GM23338 (cell line): ENCODE results near the gene SPRED2. TPM values are rescaled to one million over a fixed set of nuclear protein-coding genes. Genes with fewer than 3 reads are reported as not detected.

ENCODE experiments used
- ATAC-seq: fragments of 200-7000 bp; cut with Tn5 transposase; 3 replicates; pipeline ENCODE4 v1.9.1; 2020
- DNase-seq: peaks from one replicate; pipeline ENCODE4 v3.0.0-alpha.2; 2015; ENCODE audit warnings: low spot score
- H2AFZ ChIP-seq: fragments of 200-600 bp; sonication (generic); 2 replicates; pipeline ENCODE4 v1.8.0; 2016; ENCODE audit warnings: antibody characterized with exemption, mild to moderate bottlenecking, moderate library complexity
- H3F3A ChIP-seq: fragments of 200-600 bp; sonication (generic); replicated peaks from 2 replicates; pipeline ENCODE4 v1.8.0; 2017; ENCODE audit warnings: antibody characterized with exemption, mixed run types, low read depth
- H3K27ac ChIP-seq: fragments of 200-600 bp; sonication (generic); 2 replicates; pipeline ENCODE4 v1.6.1; 2016; ENCODE audit warnings: low read depth
- H3K27me3 ChIP-seq: fragments of 200-600 bp; sonication (generic); 2 replicates; pipeline ENCODE4 v1.8.0; 2016; ENCODE audit warnings: mild to moderate bottlenecking, mixed run types, moderate library complexity; ENCODE audit not compliant: insufficient read depth
- H3K36me3 ChIP-seq: fragments of 200-600 bp; sonication (generic); 2 replicates; pipeline ENCODE4 v1.8.0; 2016; ENCODE audit warnings: mild to moderate bottlenecking; ENCODE audit not compliant: insufficient read depth
- H3K4me1 ChIP-seq: fragments of 200-600 bp; sonication (generic); 2 replicates; pipeline ENCODE4 v1.8.0; 2016; ENCODE audit warnings: mild to moderate bottlenecking, moderate library complexity; ENCODE audit not compliant: insufficient read depth
- H3K4me2 ChIP-seq: fragments of 200-600 bp; sonication (generic); 2 replicates; pipeline ENCODE4 v1.7.1; 2017; ENCODE audit warnings: mixed run types
- H3K4me3 ChIP-seq: fragments of 200-600 bp; sonication (generic); 2 replicates; pipeline ENCODE4 v1.6.1; 2016; ENCODE audit warnings: mixed run types
- H3K79me2 ChIP-seq: fragments of 200-600 bp; sonication (generic); replicated peaks from 2 replicates; pipeline ENCODE4 v1.8.0; 2017; ENCODE audit warnings: mild to moderate bottlenecking; ENCODE audit not compliant: insufficient read depth
- H3K9me2 ChIP-seq: fragments of 200-600 bp; sonication (generic); 2 replicates; pipeline ENCODE4 v1.8.0; 2017; ENCODE audit not compliant: insufficient read depth
- H4K20me1 ChIP-seq: fragments of 200-600 bp; sonication (generic); replicated peaks from 2 replicates; pipeline ENCODE4 v1.8.0; 2017; ENCODE audit warnings: mild to moderate bottlenecking; ENCODE audit not compliant: insufficient read depth
- H3K27ac Mint-ChIP-seq: 2 replicates; pipeline ENCODE4 v1.8.0; 2020; ENCODE audit warnings: inconsistent platforms, mild to moderate bottlenecking, moderate library complexity, mixed read lengths
- H3K27me3 Mint-ChIP-seq: 3 replicates; pipeline ENCODE4 v1.8.0; 2022; ENCODE audit warnings: low read depth, mild to moderate bottlenecking, moderate library complexity, mixed read lengths, inconsistent platforms; ENCODE audit not compliant: insufficient read depth, poor library complexity
- H3K36me3 Mint-ChIP-seq: 3 replicates; pipeline ENCODE4 v1.8.0; 2021; ENCODE audit warnings: low read depth, mild to moderate bottlenecking, inconsistent platforms, moderate library complexity, mixed read lengths
- H3K4me1 Mint-ChIP-seq: 3 replicates; pipeline ENCODE4 v1.8.0; 2020; ENCODE audit warnings: mild to moderate bottlenecking, inconsistent platforms, mixed read lengths
- H3K4me3 Mint-ChIP-seq: 3 replicates; pipeline ENCODE4 v1.8.0; 2021; ENCODE audit warnings: moderate library complexity, mild to moderate bottlenecking, inconsistent platforms, mixed read lengths
- H3K9me3 Mint-ChIP-seq: 3 replicates; pipeline ENCODE4 v1.8.0; 2020; ENCODE audit warnings: moderate library complexity, mild to moderate bottlenecking, inconsistent platforms, mixed read lengths
- CREB1 ChIP-seq: fragments of 250-450 bp; sonication (Bioruptor Pico); IDR thresholded peaks from 2 replicates; pipeline ENCODE4 v1.5.0; 2020; ENCODE audit warnings: low read depth, mild to moderate bottlenecking, moderate library complexity
- CTCF ChIP-seq, 2 experiments: fragments of 200-600 bp in 1 of 2; sonication (generic) in 1 of 2; conservative IDR thresholded peaks; 2 replicates each; pipeline versions ENCODE4 v1.5.1 to v1.6.1; 2016 to 2017; ENCODE audit warnings: antibody characterized with exemption in 2 of 2, low read depth in 2 of 2, mild to moderate bottlenecking in 2 of 2, moderate library complexity in 1 of 2
- ETS1 ChIP-seq: IDR thresholded peaks from 2 replicates; pipeline ENCODE4 v1.6.1; 2016; ENCODE audit warnings: antibody characterized with exemption
- EZH2 ChIP-seq: fragments of 200-600 bp; sonication (generic); IDR thresholded peaks from one replicate; pipeline ENCODE4 v1.8.0; 2017; ENCODE audit warnings: antibody characterized with exemption, mild to moderate bottlenecking, low read depth; ENCODE audit not compliant: unreplicated experiment
- POLR2AphosphoS5 ChIP-seq: IDR thresholded peaks from 2 replicates; pipeline ENCODE4 v1.6.1; 2016; ENCODE audit warnings: antibody characterized with exemption, low read depth
- REST ChIP-seq: IDR thresholded peaks from one replicate; pipeline ENCODE4 v1.6.1; 2018; ENCODE audit warnings: antibody characterized with exemption; ENCODE audit not compliant: unreplicated experiment
- ZNF114 ChIP-seq: fragments of 250-450 bp; sonication (Bioruptor Pico); IDR thresholded peaks from 2 replicates; pipeline ENCODE4 v1.5.0; 2020; ENCODE audit warnings: mild to moderate bottlenecking, moderate library complexity
- ZNF331 ChIP-seq: fragments of 250-450 bp; sonication (Bioruptor Pico); IDR thresholded peaks from 2 replicates; pipeline ENCODE4 v1.5.0; 2020; ENCODE audit warnings: low read depth, mild to moderate bottlenecking, moderate library complexity
- ZNF462 ChIP-seq: fragments of 250-450 bp; sonication (Bioruptor Pico); IDR thresholded peaks from 2 replicates; pipeline ENCODE4 v1.5.0; 2020; ENCODE audit warnings: mild to moderate bottlenecking, moderate library complexity
- polyA plus RNA-seq: library from polyadenylated mRNA; unstranded; fragments of >200 nt; fragmentation: Nextera tagmentation; extraction: Ambion mirVana; gene quantifications from 2 replicates; pipeline ENCODE4 v1.2.1, GENCODE V29; 2016
- total RNA-seq: library from RNA; depleted of rRNA; stranded (reverse); fragments of >200 nt; shearing (Covaris generic); gene quantifications from 2 replicates; pipeline ENCODE4 v1.2.3, GENCODE V29; 2014

Gene SPRED2
- total and polyA plus RNA-seq, 2 experiments from 2014 or later = 8.7 to 13.0 TPM

GRCh38 chr2:65379223-65379622, 53.2 kb downstream of the SPRED2 start (continued):
- TF ChIP-seq ZNF462 (CRISPR knock-in tag) = no peak

GRCh38 chr2:65378290-65378689, 54.1 kb downstream of the SPRED2 start:
- Mint-ChIP-seq H3K27ac (no peak overlapping the region), H3K4me1 (peaks cover 26% of the 10 kb centered on the region), H3K27me3 (peaks cover 8% of the 10 kb centered on the region), H3K36me3 (no peaks in the 10 kb centered on the region), H3K4me3 (no peak overlapping the region), H3K9me3 (no peaks in the 10 kb centered on the region)
- Histone ChIP-seq H3K4me3 (no peak overlapping the region), H3K27me3 (no peaks in the 10 kb centered on the region), H3K4me1 (peaks cover 15% of the 10 kb centered on the region), H4K20me1 (peaks cover 15% of the 10 kb centered on the region), H3K79me2 (peaks cover 12% of the 10 kb centered on the region), H3K36me3 (no peaks in the 10 kb centered on the region), H3K27ac (no peak overlapping the region), H3K9me2 (0 out of 2 replicates have a peak, but pooled peaks cover 4% of the 10 kb centered on the region), H3F3A (no peaks in the 10 kb centered on the region), H3K4me2 (no peak overlapping the region), H2AFZ (no peak overlapping the region)
- DNase-seq (no peak), ATAC-seq (no peak)
- TF ChIP-seq REST = no peak
- TF ChIP-seq POLR2AphosphoS5 = no peak
- TF ChIP-seq ETS1 = no peak
- no peak for TF ChIP-seq CTCF (conservative IDR thresholded peaks at IDR 0.05; ENCODE audit: low read depth in 2 of 2)
- no peak for TF ChIP-seq ZNF331 (CRISPR knock-in tag)
- TF ChIP-seq EZH2 = no peak
- TF ChIP-seq ZNF114 (CRISPR knock-in tag) = no peak
- no peak for TF ChIP-seq CREB1 (CRISPR knock-in tag)
